Upper lobe of left lung (tissue), 4 donors: ENCODE results near the gene GPR162.

ENCODE experiments used
- CTCF ChIP-seq, 6 experiments: fragments of 450-650 bp in 4 of 6; fragments of 200-600 bp in 2 of 6; sonication (generic) in 2 of 6; IDR thresholded peaks; one replicate each; pipeline ENCODE4 v1.5.1; 2016 to 2019; ENCODE audit warnings: antibody characterized with exemption in 6 of 6
- EP300 ChIP-seq, 4 donors: sonication (generic); formaldehyde crosslinking; IDR thresholded peaks; one replicate each; pipeline ENCODE4 v1.5.1; 2017; ENCODE audit warnings: antibody characterized with exemption in 4 of 4, control low read depth in 2 of 4
- POLR2A ChIP-seq, 4 donors: fragments of 450-650 bp; IDR thresholded peaks; one replicate each; pipeline ENCODE4 v1.5.1; 2016 to 2017; ENCODE audit warnings: antibody characterized with exemption in 4 of 4, mild to moderate bottlenecking in 2 of 4
- POLR2AphosphoS5 ChIP-seq, 2 donors: sonication (generic); formaldehyde crosslinking; IDR thresholded peaks; one replicate each; pipeline ENCODE4 v1.5.1; 2017; ENCODE audit warnings: antibody characterized with exemption in 2 of 2

- TF ChIP-seq POLR2A (IDR thresholded peaks at IDR 0.05) (no peak), CTCF (IDR thresholded peaks at IDR 0.05) (no peak), EP300 (IDR thresholded peaks at IDR 0.05) (no peak), POLR2AphosphoS5 (IDR thresholded peaks at IDR 0.05) (no peak)
These were observed 41.0 kb upstream of the GPR162 start for GRCh38 chr12:6780573-6780972.
